HG02623 (cell line): ENCODE results near the gene CEP170B.

Experiments used
- ATAC-seq: cut with Tn5 transposase; IDR thresholded peaks from one replicate; pipeline ENCODE4 v1.9.1; 2021; ENCODE audit warnings: moderate library complexity; ENCODE audit not compliant: unreplicated experiment

Gene CEP170B

DNA sequence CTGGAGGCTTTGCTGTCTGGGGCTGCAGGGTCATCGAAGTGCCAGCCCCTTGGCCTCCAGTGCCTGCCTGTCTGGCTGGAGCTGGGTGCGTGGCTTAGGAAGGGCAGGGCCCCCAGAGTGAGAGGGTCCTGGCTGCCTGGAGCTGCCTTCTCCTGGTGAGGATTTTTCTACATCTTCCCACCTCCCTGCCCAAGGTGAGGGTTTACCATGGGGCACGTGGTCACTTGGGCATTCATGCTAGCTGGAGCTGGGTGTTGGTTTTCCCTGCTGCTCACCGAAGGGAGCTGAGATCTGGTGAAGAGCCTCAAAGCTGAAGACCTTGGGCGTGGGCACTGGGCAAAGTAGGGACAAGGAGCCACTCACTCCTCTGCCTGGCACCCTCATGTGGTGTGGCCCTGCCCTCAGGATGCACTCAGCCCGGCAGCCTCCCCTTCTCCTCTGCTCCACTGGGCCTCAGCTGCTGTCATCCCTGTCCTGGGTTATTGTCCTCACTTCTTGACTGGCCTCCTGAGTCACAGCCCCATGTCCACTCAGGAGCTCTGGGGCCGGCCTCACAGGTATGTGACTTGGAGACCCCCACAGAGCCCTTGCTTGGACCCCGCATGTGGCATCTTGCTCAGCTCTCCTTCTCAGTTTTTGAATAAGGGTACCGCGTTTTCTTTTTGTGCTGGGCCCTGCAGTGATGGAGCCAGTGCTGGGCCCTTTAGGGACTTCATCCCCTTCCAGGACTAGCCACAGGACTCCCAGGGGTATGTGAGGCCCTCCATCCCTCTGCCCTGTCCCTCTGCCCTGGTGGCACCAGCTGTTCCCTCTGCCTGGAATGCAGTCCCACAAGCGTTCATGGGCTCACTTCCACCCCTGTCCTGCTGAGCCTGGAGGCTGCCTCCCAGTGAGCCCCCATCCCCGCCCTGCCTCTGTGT is 1.6 kb downstream of the CEP170B start:
- ATAC-seq = no peak

DNA sequence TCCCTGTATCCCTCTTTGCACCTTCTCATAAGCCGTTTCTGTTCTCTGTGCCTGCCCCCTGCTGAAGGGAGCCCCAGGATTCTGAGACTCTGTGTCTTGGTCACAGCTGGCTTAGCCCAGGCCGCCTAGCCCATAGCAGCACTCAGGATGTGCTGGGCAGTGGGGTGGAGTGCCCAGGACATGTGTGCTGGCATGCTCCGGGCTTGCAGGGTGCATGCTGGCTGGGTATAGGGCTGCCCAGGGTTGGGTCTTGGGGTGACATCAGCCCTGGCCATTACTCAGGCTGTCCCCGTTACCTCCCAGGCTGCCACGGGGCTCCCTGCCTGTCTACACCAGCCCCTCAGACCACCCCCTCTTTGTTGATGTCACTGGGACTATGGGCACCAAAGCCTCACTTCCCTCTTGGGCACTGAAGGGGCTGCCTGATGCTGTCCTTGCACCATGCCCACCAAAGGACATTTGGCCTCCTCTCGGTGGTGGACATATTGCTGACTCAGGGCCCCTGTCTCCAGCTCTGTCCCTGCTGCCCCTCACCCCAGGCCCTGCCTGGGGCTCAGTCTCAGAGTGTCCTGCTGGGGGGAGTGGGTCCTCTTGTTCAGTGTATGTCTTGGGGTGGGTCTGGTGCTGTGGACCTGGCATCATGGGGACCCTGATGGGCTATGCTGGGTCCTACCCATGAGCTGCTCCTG is 2.4 kb downstream of the CEP170B start:
- no peak for ATAC-seq

DNA sequence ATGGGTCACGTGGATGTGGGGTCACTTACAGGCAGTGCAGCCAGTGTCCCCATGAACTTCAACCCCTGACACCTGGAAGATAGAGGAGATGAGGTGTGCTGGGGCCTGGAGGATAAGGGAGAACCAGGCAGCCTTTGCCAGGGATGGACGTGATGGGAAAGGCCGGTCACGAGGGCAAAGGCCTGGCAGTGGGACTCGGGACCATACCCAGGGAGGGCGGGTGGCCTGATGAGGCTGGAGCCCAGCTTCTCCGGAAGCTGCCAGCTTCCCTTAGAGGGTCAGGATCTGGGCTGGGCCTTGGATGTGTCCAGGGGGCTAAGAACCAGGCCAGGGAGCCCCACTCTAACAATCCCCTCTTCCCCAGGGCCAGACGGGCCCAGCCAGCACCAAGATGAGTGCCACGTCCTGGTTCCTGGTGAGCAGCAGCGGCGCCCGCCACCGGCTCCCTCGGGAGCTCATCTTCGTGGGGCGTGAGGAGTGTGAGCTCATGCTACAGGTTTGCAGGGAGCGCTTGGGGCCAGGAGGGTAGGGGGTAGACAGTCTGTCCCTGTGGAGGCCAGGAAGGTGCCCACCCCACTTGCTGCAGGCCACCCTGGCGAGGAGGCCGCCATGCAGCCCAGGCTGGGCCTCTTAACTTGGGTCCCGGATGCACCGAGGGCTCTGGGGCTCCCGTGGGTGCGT is 3.1 kb downstream of the CEP170B start:
- ATAC-seq = no peak

DNA sequence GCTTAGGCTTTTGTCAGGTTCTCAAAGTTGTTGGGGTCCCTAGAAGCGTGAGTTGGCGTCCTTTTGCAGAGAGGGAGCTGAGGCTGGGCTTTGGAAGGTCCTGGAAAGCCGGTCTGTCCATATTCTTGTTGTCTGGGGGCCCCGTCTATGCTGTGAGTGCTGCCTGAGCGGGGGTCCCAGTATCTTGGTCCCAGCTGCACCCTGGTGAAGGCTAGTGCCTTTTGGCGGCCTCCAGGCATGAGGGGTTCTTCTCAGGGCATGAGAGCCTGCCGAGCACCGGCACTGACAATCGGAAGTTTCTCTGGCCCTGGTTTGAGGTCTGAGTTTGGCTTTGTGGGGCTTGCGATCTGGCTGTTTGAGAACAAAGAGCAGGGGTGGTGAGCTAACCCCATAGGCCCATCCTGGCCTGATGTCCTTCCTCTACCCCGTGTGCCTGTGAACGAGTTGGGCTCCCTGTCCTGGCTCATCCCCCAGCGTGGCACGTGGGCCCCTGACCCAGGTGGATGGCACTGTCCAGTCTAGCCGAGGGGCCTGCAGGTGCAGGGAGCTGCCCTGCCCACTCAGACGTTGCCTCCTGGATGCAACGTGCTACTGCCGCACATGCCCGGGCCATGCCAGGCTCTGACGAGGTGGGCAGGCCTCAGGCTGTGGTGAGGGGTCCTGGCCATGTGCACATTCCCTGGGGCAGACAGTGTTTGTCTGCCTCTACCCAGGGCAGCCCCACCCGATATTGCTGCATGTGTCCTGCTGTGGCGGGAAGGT is 3.9 kb downstream of the CEP170B start:
- no peak for ATAC-seq

DNA sequence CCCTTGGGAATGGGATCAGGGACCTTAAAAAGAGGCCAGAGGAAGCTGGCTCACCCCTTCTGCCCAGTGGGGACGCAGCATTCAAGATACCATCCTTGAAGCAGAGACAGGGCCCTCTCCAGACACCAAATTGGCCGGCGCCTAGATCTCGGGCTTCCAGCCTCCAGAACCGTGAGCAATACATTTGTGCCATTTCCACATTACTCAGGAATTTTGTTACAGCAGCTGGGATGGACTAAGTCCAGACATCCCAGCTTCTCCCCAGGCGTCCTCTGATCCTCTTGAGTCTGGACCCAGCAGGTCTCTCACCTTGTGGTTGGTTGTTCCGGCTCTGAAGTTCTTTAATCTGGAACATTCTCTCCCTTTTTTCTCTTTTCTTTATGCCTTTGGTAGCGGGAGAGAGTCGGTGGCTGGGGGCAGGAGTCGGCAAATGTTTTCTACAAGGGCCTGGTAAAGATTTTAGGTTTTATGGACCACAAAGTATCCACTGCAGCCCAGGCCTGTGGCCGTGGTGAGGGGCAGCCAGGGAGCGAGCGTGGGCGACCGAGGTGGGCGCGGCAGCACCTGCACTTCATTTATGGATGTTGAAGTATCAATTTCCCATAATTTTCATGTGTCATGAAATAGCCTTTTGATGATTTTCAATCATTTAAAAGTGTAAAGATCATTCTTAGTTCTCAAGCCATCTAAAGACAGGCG is 4.8 kb downstream of the CEP170B start:
- ATAC-seq = no peak

DNA sequence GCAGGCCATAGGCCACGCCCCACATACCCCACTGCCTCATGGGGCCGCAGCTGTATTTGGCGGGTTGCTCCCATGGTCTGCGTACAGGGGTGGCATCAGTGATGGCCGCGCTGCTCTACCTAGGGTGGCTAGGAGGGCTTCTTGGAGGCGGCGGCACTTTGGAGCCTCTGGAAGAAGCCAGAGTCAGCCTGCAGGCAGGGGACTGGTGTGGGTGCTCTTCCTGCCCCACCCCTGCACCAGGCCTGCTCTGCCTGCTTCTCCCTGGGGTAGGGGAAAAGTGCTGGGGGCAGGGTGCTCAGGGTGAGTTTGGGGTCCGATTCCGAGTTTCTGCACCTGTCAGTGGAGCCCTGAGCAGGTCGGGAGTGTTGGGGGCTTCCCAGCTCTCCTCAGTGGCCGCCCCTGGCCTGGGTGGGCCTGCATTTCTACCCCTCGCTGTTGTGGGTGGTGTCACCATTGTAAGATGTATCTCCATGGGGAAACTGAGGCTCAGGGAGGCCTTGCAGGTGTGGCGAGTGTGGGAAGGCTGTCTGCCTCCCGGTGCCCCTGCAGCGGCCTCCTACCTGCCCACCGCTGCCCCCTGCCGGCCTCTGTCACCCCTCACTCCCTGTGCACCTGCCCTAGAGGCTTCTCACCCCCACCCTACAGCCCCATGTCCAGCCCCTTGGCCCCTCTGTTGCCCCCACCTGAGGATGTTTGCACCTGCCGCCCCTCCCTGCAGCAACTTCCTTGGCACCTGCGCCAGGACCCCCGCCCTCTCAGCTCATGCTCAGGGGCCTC is 5.5 kb downstream of the CEP170B start:
- ATAC-seq = no peak

DNA sequence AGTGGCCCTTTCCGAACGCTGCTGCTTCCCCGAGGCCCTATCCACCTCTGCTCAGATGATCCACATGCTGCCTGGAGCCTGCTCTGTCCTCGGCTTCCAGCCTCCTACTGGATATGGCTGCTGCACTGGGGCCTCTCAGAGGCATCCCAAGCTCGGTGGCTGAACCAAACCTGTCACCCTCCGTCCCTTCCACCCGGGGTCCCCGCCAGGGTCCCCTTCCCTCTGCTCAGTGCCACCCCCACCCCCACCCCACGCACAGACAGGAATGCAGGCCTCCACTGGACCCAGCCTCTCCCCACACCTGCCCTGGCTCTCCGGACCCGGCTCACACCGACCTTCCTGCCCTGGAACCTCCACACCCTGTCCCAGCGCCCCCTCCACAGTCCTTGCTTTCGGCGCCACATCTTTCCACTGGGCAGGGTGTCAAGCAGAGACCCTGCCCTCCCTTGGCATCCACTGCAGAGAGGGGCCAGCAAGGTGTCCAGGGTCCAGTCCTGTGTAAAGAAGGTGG is 6.1 kb downstream of the CEP170B start:
- ATAC-seq = no peak

DNA sequence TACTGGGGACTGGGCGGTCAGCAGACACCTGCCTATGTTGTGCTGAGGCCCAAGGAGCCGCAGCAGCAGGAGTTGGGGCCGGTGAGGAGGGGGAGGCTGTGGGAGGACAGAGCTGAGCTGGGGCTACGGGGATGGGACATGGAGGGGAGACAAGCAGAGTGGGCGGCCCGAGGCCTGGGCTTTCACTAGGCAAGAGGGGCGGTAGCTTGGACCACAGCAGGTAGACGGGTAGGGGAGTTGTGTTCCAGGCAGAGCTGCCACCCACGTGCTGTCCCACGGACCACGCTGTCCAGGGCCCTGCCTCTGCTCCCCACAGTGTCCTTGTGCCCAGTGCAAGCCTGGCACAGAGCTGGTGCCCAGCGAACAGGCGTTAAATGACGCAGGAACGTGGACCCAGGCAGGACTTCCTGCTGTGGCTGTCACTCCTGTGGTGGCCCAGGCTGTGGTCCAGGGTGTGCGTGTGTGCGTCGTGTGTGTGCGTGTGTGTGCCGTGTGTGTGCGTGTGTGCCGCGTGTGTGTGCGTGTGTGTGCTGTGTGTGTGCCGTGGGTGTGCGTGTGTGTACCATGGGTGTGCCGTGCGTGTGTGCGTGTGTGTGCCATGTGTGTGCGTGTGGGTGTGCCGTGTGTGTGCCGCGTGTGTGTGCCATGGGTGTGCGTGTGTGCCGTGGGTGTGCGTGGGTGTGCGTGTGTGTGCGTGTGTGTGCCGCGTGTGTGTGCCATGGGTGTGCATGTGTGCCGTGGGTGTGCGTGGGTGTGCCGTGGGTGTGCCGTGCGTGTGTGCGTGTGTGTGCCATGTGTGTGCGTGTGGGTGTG is 6.8 kb downstream of the CEP170B start:
- ATAC-seq = no peak

DNA sequence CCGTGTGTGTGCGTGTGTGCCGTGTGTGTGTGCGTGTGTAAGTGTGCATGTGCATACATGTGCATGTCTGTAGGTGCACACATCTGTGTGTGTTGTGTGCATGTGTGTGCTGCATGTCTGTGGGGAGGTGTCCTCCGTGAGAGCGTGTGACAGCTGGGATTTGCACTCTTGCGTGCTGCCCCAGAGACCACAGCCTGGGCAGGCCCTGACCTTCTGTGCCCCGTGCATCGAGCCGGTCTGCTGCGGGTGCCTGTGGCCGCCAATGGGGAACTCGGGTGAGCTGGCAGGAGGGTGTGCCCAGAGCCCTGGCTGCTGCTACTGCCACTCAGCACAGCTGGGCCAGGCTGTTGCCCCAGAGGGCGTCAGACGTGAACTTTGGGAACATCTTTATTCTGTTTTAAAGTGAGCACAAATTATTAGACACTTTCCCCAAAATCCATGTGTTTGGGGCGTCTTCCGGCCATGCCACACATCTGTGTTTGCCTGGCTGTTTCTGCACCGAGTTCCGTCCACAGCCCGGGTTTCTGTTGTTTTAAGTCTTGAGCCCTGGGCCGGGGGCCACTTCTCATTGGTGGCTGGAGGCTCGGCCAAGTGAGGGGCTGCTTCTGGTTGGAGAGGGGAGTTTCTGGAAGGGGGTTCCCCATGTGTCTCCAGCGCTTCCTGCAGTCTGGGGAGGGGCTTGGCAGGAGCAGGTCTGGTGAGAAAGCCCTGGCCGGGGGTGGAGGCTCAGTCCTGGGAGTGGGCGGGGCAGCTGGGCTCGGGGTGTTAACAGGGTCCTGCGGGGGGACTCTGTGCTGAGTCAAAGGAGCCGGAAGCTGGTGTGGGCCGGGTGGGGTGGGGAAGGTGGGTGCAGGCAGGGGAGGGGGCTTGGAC is 7.6 kb downstream of the CEP170B start:
- no peak for ATAC-seq

DNA sequence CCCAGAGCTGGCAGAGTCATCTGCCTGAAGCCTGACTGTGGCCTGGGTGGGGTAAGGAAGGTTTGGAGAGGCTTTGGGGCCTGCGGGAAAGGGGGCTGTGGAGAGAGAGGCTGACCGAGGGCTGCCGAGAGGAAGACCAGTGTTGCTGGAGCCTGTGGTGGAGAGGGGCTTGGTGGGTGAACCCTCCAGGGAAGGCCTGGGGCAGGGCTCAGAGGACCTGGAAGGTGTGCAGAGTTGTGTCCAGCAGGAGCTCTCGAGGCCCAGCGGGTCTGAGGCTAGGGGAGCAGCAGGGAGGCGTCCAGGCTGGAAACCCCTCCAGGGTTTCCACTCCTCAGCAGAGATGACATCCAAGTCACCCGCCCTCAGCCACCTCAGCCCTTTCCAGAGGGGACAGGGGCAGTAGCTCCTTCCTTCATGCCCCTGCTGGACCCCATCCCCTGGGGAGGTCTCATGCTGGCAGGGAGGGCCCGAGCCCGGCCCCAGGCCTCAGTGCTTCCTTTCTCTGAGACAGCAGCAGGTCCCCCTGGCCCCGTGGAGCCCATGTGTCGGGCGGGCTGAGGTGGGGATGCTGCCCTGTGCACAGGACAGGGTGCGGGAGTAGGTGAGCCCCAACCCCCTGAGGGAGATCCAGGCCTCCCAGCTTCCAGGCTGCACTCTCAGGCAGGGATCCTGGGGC is 8.4 kb downstream of the CEP170B start:
- ATAC-seq = no peak

DNA sequence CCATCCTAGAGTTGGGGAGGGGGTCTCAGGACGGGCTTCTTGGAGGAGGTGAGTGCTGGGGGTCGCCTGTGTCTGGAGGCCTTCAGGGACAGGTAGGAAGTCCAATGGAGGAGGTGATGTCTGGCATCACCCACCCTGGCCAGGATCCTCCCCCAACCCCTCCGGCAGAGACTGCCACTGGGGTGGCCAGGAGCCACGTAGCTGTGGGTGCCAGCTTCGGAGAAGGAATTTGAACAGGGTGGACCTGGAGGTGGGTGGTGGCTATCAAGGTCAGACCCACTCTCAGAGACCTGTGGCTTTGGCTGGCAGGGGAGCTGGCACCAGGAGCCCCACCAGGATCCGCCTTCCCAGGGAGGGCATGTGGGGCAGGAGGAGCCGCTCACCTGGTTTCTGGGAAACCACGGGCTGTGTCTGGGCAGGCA is 9.1 kb downstream of the CEP170B start:
- ATAC-seq = no peak

DNA sequence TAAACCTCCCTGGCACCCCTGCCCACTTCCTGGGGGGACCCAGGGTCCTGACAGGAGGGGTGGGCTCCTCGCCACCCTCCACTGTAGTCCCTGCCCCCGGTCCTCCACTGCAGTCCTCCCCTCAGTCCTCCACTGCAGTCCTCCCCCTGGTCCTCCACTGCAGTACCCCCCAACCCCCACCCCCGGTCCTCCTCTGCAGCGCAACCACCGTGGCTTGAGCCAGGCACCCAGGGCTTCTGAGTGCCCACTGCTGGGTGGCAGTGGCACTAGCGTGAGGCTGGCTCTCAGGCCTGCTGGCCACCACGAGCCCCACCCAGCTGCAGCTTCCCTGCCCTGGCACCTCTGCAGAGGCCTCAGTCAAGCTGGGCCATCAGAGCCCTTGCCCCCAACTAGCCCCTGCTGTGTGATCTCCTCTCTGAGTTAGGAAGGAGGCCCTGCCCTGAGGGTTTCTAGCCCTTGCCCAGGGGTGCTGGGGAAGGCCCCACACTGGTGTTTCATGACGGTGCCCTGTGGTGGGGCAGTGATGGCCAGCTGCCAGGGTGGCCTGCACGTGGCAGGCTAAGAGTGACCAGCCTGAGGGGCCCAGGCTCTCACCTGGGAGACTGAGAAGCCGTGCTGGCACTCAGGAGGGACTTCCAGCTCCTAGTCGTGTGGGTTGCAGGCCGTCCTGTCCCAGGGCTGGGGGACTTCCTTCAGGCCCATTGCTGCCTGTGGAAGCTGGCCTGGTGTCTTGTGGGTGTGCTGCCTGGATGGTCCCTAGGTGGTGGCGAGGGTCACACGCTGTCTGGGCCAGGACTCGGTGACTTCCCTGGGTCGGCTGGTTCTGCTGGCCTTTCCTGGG is 9.7 kb downstream of the CEP170B start:
- ATAC-seq = no peak

DNA sequence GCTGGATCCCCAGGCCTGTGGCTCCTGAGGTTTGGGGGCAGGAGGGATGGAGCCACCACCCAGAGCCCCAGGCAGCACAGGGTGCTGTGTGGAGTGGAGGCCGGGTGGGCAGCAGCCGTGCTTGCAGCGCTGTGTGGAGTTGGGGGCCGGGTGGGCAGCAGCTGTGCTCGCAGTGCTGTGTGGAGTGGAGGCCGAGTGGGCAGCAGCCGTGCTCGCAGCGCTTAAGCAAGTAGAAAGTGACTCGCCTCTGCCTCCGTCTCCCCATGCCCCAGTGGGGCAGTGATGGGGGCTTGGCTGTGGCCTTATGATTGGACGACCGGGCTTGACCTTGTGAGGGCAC is 10.3 kb downstream of the CEP170B start:
- ATAC-seq = no peak

DNA sequence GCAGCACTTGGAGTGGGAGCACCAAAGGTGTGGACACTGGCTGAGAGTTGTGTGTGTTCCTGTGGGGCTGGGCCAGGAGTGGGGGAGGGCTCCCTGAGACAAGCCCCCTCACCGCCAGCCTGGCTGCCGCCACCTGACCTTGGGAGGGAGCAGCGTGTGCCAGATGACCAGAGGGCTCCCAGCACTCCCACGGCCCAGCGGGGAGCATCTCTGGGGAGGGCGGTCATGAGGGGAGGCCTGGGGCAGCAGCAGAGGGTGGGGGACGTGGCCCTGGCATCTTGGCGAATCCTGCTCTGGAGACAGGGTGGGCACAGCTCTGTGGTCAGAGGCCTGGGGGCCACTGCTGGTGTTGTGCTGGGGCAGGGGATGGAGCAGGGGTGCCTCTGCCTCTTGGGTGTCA is 10.7 kb downstream of the CEP170B start:
- no peak for ATAC-seq

DNA sequence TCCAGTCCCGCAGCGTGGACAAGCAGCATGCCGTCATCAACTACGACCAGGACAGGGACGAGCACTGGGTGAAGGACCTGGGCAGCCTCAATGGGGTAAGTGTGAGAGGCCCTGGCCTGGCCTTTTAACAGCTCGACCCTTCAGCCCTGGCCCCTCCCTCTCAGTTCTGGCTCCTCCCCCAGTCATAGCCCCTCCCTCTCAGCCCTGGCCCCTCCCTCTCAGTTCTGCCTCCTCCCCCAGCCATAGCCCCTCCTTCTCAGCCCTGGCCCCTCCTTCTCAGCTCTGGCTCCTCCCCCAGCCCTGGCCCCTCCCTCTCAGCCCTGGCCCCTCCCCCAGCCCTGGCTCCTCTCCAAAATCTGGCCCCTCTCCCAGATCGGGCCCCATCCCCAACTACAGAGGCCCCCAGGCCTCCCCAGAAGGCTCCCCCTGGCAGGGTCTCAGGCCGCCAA is 11.2 kb downstream of the CEP170B start:
- ATAC-seq = no peak
